GM12801 (cell line): ENCODE results near the gene OBSCN.

Source experiments
- CTCF ChIP-seq: IDR thresholded peaks from one replicate; pipeline ENCODE4 v1.5.1; 2011; ENCODE audit warnings: control low read depth; ENCODE audit not compliant: insufficient read length; ENCODE audit errors: extremely low read depth

Gene OBSCN

GRCh38 chr1:228222548-228222947 is 14.7 kb downstream of the OBSCN start:
- TF ChIP-seq CTCF = no peak

GRCh38 chr1:228224198-228225164 is 16.6 kb downstream of the OBSCN start:
- TF ChIP-seq CTCF = no peak

GRCh38 chr1:228225165-228225710 is 17.4 kb downstream of the OBSCN start:
- TF ChIP-seq CTCF = no peak

GRCh38 chr1:228225740-228226139 is 17.9 kb downstream of the OBSCN start:
- no peak for TF ChIP-seq CTCF

GRCh38 chr1:228226141-228226874 is 18.5 kb downstream of the OBSCN start:
- TF ChIP-seq CTCF = no peak

GRCh38 chr1:228226956-228227791 is 19.3 kb downstream of the OBSCN start:
- TF ChIP-seq CTCF = no peak
